ENCODE data around the gene KCNQ5. TPM values are rescaled to one million over a fixed set of nuclear protein-coding genes. Genes with fewer than 3 reads are reported as not detected.

KCNQ5 gene
- total and polyA plus RNA-seq, 4 donors: 0.15 to 8.1 (median 2.4) TPM

DNA sequence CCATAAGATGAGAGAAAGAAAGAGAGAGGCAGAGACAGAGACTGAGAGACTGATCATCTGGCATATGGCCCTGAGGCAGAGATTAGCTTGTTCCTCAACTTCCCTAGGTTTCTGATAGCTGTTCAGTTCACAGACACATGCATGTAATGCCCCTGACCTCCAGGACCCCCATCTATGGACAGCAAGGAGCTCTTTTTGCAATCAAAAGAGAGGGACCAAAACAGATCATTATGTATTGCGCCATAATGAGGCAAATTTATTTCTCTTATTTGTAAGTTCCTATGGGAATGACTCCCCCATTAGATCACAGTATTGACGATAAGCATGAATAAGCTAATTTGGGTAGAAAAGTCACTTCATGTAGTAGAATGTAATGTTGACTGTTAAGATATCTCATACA is 25.6 kb downstream of the KCNQ5 start:
- ATAC-seq (ENCODE audit: low FRiP score) (no peak), DNase-seq (no peak)
- WGBS, 2 donors: 98% methylated on average over 2 of the region's 2 CpGs
- Histone ChIP-seq H3K27ac (ENCODE audit: low read depth in 1 of 2, low read length in 2 of 2) (no peak overlapping the region), H3K9me3 (ENCODE audit: control insufficient read depth, low read length) (no peaks in the 10 kb centered on the region), H3K27me3 (ENCODE audit: control insufficient read depth in 1 of 2, insufficient read depth in 2 of 2, low read length in 1 of 2) (no peaks in the 10 kb centered on the region), H3K4me3 (ENCODE audit: low read length in 2 of 2) (no peak overlapping the region), H3K36me3 (ENCODE audit: control insufficient read depth in 1 of 2, insufficient read depth in 2 of 2, low read length in 1 of 2) (no peaks in the 10 kb centered on the region), H3K4me1 (ENCODE audit: control insufficient read depth in 1 of 2, insufficient read depth in 2 of 2, low read length in 2 of 2) (peaks cover 3 to 4% of the 10 kb centered on the region in 2 donors)
- intact Hi-C loops (cut with DNase I): no loop called here

DNA sequence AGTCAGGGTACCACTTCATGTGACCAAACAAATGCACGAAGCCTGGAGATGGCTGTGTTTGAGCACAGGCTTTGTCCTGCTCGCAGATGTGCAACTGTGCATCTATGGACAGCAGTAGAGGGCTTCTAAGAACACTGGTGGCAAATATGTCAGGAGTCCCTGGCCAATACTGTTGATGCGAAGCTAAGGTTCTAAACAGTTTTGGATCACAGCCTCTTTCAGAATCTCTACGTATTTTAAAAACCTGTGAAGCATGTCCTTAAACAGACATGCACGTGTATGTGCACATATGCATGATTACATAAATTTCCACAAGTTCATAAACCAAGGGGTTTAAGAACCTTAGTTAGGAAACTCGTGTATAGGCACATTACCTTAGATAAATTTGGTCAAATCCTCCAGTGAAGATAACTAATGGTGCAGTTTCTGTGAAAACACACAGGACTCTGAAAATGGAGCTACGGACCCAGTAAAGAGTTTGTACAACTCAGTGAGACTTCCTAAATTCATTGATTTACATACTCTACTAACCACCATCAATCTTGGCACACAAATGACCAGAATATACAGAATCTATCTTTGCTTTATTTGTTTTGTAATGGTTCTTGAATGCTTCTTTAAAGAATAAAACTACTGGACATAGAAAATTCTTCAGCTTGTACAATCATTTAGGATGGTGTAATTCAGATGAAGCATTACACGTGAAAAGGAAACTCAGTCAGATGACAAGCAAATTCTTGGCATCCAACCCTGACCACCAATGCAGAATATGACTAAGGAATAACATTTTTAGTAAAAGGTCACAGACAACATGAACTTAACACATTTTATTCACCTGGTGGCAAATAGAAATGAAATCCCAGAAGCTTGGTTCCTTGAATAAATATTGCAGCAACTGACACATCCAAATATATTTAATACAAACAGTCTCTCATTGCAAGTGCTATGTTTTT is 27.4 kb downstream of the KCNQ5 start:
- 77 to 80% methylated on average over 8 of the region's 8 CpGs for WGBS, 2 donors
- no peaks in the 10 kb centered on the region for H3K9me3 ChIP-seq (ENCODE audit: control insufficient read depth, low read length)

DNA sequence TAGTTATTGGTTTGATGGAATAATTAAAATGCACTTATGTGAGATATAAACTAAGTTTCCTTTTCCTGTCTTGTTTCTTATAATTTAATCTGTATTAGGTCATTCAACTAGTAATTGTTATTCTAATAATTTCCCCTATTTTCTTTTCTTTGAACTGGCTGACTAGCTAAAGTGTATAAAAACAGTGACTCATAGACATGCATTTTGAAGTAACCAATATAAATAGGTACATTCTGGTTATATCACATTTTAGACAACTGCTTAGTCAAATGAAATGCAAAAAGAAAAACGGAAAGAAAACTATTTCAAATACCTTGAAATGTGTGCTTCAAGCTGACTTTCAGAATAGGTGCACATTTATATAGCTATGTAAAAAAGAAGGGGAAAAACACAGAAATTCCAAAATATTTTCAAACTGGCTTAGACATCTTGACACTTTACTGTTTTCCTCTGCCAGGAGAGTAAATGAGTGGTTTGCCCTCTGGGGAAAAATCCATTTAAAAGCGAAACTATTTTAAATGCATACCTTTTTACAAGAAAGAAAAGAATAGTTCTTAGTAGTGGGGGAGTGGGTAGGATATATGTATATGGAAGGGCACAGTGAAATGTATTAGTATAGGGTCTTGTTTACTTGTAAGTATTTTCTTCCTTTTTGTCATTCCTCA is 28.3 kb downstream of the KCNQ5 start:
- Histone ChIP-seq H3K36me3 (ENCODE audit: control insufficient read depth in 1 of 2, insufficient read depth in 2 of 2, low read length in 1 of 2) (no peaks in the 10 kb centered on the region), H3K27ac (ENCODE audit: low read depth in 1 of 2, low read length in 2 of 2) (peak overlapping the region in 1 of 2 donors; percentile 43), H3K27me3 (ENCODE audit: control insufficient read depth in 1 of 2, insufficient read depth in 2 of 2, low read length in 1 of 2) (no peaks in the 10 kb centered on the region), H3K9me3 (ENCODE audit: control insufficient read depth, low read length) (no peaks in the 10 kb centered on the region), H3K4me1 (ENCODE audit: control insufficient read depth in 1 of 2, insufficient read depth in 2 of 2, low read length in 2 of 2) (peaks cover 3 to 7% of the 10 kb centered on the region in 2 donors), H3K4me3 (ENCODE audit: low read length in 2 of 2) (peak overlapping the region in 1 of 2 donors; percentile 34)
- intact Hi-C loops (cut with DNase I): no loop called here
- WGBS, 2 donors: 9% methylated on average over 2 of the region's 2 CpGs
- DNase-seq (no peak), ATAC-seq (ENCODE audit: low FRiP score) (no peak)

More for the DNA sequence above, 27.4 kb downstream of the KCNQ5 start:
- DNase-seq (no peak), ATAC-seq (ENCODE audit: low FRiP score) (peak; percentile 12)
- Histone ChIP-seq H3K27me3 (ENCODE audit: control insufficient read depth in 1 of 2, insufficient read depth in 2 of 2, low read length in 1 of 2) (no peaks in the 10 kb centered on the region), H3K36me3 (ENCODE audit: control insufficient read depth in 1 of 2, insufficient read depth in 2 of 2, low read length in 1 of 2) (no peaks in the 10 kb centered on the region), H3K4me3 (ENCODE audit: low read length in 2 of 2) (no peak overlapping the region), H3K4me1 (ENCODE audit: control insufficient read depth in 1 of 2, insufficient read depth in 2 of 2, low read length in 2 of 2) (peaks cover 3 to 7% of the 10 kb centered on the region in 2 donors), H3K27ac (ENCODE audit: low read depth in 1 of 2, low read length in 2 of 2) (peak overlapping the region in 1 of 2 donors; percentile 80)
- intact Hi-C loops (cut with DNase I): no loop called here

DNA sequence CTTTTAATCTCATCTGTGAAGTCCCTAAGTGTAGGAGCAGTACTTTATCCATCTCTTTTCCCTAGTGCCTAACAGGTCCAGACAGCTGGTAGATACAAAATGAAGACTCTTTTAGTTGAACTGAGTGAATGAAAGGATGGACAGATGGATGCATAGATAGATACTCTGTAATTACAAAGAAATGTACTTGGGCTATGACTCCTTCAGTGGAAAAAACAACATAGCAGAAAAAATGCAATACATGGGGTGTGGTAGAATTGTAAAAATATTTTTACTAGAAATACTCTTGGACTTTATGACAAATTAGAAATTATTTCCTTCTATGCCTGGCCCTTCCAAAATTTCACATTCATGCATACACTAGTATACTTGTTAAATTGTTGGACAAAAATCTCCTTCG is 29.3 kb downstream of the KCNQ5 start:
- Histone ChIP-seq H3K4me1 (ENCODE audit: control insufficient read depth in 1 of 2, insufficient read depth in 2 of 2, low read length in 2 of 2) (peaks cover 3 to 7% of the 10 kb centered on the region in 2 donors), H3K4me3 (ENCODE audit: low read length in 2 of 2) (no peak overlapping the region)
- no peak for ATAC-seq (ENCODE audit: low FRiP score)

DNA sequence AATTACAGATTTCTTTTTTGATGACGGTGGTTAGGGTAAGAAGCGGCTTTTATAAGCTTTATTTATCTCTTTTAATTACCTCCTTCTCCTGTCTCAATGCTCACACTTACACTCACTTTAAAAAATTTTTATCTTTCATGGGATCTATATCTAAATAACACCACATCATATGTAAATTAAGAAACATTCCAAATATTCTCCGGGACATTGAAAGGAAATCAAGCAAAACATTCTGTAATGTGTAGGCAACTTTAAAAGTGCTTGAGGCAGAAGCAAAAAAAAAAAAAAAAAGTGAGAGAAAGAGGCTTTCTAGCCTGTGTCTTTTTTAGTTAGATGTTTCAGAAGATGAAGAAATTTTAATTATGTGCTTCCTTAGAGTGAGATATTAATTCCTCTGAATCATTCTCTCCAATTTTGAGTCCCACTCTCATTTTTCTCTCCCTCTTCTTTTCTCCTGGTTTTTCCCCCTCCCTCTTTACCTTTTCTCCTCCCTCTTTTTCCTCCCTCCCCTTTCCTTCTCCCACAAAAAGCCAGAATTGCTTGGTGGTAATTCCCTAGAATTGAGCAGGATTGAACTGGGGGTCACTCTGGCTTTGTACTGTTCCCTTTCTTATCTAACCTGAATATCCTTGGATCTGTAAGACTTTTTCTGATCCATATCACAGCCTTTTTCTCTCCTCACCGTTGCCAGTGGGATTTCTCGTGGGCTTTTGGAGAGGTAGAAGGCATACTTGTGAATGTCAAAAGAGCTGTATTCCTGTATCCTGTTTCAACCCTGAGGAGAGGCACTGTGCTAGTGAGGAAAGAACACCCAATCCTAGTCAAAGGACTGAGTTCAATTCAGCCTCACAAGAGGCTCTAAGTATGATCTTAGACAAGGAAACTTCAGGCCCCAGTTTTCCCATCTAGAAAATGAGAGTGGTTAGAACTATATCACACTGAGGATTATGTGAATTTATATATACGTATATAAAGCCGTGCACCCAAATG is 30.4 kb downstream of the KCNQ5 start:
- ATAC-seq (ENCODE audit: low FRiP score) (no peak), DNase-seq (no peak)
- Histone ChIP-seq H3K27me3 (ENCODE audit: control insufficient read depth in 1 of 2, insufficient read depth in 2 of 2, low read length in 1 of 2) (no peaks in the 10 kb centered on the region), H3K4me1 (ENCODE audit: control insufficient read depth in 1 of 2, insufficient read depth in 2 of 2, low read length in 2 of 2) (peaks cover 3 to 7% of the 10 kb centered on the region in 2 donors), H3K4me3 (ENCODE audit: low read length in 2 of 2) (no peak overlapping the region), H3K27ac (ENCODE audit: low read depth in 1 of 2, low read length in 2 of 2) (peak overlapping the region; percentile 75 to 87), H3K36me3 (ENCODE audit: control insufficient read depth in 1 of 2, insufficient read depth in 2 of 2, low read length in 1 of 2) (no peaks in the 10 kb centered on the region), H3K9me3 (ENCODE audit: control insufficient read depth, low read length) (no peaks in the 10 kb centered on the region)
- WGBS, 2 donors: 65 to 74% methylated on average over 7 of the region's 7 CpGs
- intact Hi-C loops (cut with DNase I): no loop called here

More for the DNA sequence above, 29.3 kb downstream of the KCNQ5 start:
- Histone ChIP-seq H3K36me3 (ENCODE audit: control insufficient read depth in 1 of 2, insufficient read depth in 2 of 2, low read length in 1 of 2) (no peaks in the 10 kb centered on the region), H3K27me3 (ENCODE audit: control insufficient read depth in 1 of 2, insufficient read depth in 2 of 2, low read length in 1 of 2) (no peaks in the 10 kb centered on the region), H3K27ac (ENCODE audit: low read depth in 1 of 2, low read length in 2 of 2) (peak overlapping the region in 1 of 2 donors; percentile 82), H3K9me3 (ENCODE audit: control insufficient read depth, low read length) (no peaks in the 10 kb centered on the region)
- DNase-seq: no peak
- intact Hi-C loops (cut with DNase I): no loop called here
- 15 to 29% methylated on average over 1 of the region's 1 CpG for WGBS, 2 donors

DNA sequence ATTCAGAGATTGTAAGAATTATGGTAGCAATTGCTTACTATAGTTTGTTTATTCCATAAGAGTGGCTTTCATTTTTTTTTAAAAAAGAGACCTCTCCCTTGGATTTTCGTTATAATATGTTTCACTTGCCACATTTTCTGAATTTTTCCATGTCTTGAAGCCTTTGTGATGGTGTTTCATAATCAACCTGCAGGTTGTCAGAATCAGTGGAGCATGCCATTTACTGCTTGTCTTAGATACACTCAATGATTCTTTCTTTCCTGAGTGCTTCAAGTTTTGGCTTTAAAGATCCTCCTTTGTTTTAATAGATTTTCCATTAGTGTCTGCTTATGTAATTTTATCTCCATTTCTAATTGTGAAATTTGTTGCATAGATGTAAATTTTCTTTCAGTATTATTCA is 31.2 kb downstream of the KCNQ5 start:
- DNase-seq: no peak
- 94 to 98% methylated on average over 1 of the region's 1 CpG for WGBS, 2 donors

DNA sequence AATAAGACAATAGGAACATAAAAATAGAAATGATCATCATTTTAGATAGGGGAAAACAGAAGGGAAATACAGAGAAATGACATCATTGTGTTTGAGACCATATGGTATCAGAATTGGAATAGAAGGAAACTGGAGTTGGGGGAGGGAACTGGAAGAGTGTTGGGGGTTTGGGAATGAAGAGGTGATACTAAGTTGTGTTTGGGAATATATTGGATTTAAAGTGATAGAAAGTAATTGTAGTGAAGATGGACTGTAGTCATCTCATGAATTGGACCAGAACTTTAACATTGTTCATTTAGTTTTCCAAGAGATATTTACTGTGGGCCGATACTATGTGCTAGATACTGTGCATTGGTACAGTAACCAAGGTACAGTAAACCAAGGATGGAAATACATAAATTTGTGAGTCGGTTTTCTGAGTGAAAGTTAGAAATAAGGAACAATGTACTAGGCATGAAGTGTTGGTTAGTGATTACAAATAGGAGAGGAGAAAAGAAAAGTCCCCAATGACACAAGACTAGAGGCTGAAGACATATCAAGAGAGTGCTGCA is 32.3 kb downstream of the KCNQ5 start:
- H3K27me3 ChIP-seq (ENCODE audit: control insufficient read depth in 1 of 2, insufficient read depth in 2 of 2, low read length in 1 of 2): no peaks in the 10 kb centered on the region
- H3K9me3 ChIP-seq (ENCODE audit: control insufficient read depth, low read length): no peaks in the 10 kb centered on the region
- intact Hi-C loops (cut with DNase I): no loop called here
- WGBS, 2 donors: 91 to 92% methylated on average over 2 of the region's 2 CpGs
- H3K4me3 ChIP-seq (ENCODE audit: low read length in 2 of 2): no peak overlapping the region
- H3K36me3 ChIP-seq (ENCODE audit: control insufficient read depth in 1 of 2, insufficient read depth in 2 of 2, low read length in 1 of 2): no peaks in the 10 kb centered on the region
- no peak for DNase-seq
- no peak for ATAC-seq (ENCODE audit: low FRiP score)
- no peak overlapping the region for H3K27ac ChIP-seq (ENCODE audit: low read depth in 1 of 2, low read length in 2 of 2)
- peaks cover 3 to 7% of the 10 kb centered on the region in 2 donors for H3K4me1 ChIP-seq (ENCODE audit: control insufficient read depth in 1 of 2, insufficient read depth in 2 of 2, low read length in 2 of 2)

More for the DNA sequence above, 31.2 kb downstream of the KCNQ5 start:
- Histone ChIP-seq H3K4me1 (ENCODE audit: control insufficient read depth in 1 of 2, insufficient read depth in 2 of 2, low read length in 2 of 2) (peaks cover 3 to 7% of the 10 kb centered on the region in 2 donors), H3K27ac (ENCODE audit: low read depth in 1 of 2, low read length in 2 of 2) (no peak overlapping the region), H3K36me3 (ENCODE audit: control insufficient read depth in 1 of 2, insufficient read depth in 2 of 2, low read length in 1 of 2) (no peaks in the 10 kb centered on the region), H3K4me3 (ENCODE audit: low read length in 2 of 2) (no peak overlapping the region), H3K9me3 (ENCODE audit: control insufficient read depth, low read length) (no peaks in the 10 kb centered on the region), H3K27me3 (ENCODE audit: control insufficient read depth in 1 of 2, insufficient read depth in 2 of 2, low read length in 1 of 2) (no peaks in the 10 kb centered on the region)
- intact Hi-C loops (cut with DNase I): no loop called here
- no peak for ATAC-seq (ENCODE audit: low FRiP score)

Measured in aorta (tissue), 5 donors.